CD4-positive, alpha-beta T cell treated with Interleukin-6 at 100 ng/mL for 8 hours (primary cell): ENCODE data around the gene PRC1.
"Not testable (repeated sequence)": the region's sequence is repeated elsewhere in the genome, so short reads cannot be mapped to it uniquely, and the experiment has no call there.

Source experiments
- DNase-seq: peaks from one replicate; pipeline ENCODE4 v3.0.0-alpha.2; 2020; ENCODE audit warnings: mixed read lengths, low spot score

Gene PRC1

DNA sequence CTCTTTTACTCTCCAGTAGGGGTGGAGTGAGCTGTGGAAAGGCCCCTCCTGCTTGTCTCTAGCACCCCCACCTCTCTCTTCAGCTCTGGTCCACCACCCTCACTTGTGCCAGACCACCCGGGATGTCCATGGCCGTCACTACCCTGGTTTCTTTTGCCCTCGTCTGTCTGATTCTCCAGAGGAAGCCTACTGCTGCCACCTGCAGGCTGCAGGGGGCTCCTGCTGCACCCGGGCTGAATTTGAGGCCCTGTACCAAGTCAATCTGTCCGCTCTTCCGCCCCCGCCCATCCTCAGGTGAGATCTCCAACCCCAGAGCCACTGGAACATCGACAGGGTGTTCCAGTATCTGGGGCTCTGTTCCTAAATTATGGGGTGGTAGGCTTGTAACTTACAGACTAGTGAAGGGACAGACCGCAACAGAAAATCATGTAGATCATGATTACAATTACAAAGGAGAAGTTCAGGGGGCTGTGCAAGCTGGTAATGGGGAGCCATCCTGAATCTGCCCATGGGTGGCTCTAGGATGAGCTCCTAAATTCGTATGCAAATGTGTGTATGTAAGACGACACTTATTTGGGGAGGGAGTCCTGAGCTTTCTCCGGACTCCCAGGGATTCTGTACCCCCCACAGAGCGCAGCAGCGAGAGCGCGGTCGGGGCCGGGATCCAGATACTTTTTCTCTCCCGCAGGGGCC lies 59.9 kb downstream of the PRC1 start:
- DNase-seq = peak; percentile 86

DNA sequence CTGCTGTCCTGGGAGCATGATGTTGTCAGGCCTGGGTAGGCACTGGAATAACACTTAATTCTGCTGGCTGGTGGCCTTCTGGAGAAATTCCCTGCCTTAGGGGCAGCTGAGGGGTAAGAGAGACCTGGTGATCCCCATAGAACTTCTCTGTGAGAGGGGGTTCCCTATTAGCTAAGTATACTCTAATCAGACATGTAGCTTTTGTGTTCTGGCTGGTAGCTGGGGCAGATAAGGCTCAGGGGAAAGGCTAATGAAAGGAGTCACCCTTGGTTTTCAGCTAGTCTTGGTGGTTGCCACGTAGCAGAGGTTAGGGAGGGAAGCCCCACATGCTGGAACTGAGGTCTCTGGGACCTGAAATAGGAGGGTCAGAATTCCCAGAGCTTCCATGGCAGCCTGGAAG lies 61.0 kb downstream of the PRC1 start:
- DNase-seq = no peak

DNA sequence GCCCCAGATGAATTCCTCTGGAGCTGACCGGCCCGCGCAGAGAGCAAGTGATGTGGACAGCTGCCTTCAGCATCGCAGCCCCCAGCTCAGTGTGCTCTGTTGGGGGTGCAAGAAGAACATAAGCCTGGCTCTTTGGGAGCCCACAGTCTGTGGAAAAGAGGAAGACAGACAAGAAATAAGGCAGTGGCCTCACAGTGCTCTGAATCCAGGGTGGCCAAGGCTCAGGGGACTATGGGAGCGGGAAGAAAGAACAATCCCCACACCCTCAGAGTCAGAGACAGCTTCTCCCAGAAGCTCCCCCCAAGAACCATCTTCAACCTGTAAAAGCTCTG lies 61.7 kb downstream of the PRC1 start:
- DNase-seq = no peak

DNA sequence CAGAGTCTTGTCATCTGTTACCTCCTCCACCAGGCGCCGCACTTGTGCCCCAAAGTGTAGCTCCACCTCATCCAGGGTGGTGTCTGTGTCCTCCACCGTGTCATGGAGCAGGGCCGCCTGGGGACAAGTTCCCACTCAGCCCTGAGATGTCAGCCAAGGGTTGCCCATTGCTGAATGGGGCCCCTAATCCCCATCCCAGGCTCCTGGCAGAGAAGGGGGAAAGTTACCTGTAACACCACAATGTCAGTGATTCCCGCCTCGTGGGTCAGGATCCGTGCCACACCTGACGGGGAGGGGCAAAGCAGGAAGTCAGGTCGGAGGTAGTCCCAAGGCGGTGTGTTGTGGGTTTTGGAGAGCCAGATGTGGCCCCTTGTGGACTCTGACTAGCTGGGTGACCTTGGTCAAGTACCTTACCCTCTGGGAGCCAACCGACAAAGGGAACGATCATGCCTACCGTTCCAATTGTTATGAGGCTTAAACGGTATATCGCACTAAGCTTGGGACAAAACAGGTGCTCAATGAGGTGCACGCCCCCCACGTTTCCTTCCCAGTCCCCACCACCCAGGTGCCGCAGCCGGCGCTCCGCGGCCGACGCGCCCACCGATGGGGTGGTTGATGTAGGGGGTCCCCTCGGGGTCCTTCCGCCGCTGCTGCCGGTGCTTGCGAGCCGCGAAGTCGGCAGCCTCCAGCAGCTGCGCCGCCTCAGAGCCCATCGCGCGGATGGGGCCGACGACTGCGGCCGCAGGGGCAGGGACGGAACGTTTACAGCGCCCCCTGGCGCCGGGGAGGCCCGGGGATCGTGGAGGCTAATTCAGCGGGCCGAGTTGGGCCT lies 62.3 kb downstream of the PRC1 start, which contains the start of gene HDDC3:
HDDC3 (minus strand) TSS at position 722 of the 832 bp plus-strand sequence; CDS start at position 713, 9 bp downstream.
- peak; percentile 86 for DNase-seq

DNA sequence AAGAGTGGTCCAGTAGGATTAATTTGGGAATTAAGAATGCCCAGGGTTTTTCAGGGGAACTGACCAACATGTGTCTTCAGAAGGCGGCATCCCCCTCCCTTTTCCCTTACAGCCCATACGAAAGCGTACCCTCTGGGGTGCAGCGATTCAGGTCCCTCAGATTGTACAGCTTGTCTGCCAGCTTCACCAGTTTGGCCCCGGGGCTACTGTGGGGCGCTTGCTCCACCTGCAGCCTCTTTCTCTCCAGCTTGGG lies 62.8 kb downstream of the PRC1 start:
- DNase-seq = no peak

DNA sequence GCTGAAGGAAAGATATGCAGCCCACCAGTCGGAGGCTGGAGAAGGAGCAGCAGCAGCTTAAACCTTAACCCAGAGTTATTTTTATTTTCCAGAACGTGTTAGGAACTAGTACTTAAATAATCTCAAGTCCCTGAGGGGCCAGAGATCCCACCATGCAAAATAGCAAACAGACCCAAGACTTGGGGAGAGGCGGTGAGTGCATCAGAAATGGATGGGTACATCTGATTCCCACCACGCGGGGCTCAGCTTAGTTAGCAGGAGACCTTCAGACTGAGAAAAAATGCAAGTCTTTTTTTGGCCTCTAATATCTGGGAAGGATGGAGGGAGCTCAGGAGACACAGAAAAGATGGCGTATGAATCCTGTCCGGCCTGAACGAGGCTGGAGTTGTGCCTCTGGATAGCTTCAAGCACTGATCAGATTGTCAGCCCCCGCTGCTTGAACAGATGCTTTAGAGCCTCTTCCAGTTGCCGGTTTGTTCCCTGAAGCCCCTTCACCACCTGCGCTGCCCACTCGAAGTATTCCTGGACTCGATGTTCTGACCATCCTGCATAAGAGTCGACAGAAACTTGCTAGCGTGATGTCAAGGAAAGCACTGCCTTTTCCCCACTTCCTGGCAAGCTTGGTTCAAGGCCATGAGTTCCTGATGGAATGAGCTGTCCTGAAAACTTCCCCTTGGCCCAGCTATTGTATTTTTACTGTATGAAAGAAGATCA lies 63.3 kb downstream of the PRC1 start:
- DNase-seq = no peak

DNA sequence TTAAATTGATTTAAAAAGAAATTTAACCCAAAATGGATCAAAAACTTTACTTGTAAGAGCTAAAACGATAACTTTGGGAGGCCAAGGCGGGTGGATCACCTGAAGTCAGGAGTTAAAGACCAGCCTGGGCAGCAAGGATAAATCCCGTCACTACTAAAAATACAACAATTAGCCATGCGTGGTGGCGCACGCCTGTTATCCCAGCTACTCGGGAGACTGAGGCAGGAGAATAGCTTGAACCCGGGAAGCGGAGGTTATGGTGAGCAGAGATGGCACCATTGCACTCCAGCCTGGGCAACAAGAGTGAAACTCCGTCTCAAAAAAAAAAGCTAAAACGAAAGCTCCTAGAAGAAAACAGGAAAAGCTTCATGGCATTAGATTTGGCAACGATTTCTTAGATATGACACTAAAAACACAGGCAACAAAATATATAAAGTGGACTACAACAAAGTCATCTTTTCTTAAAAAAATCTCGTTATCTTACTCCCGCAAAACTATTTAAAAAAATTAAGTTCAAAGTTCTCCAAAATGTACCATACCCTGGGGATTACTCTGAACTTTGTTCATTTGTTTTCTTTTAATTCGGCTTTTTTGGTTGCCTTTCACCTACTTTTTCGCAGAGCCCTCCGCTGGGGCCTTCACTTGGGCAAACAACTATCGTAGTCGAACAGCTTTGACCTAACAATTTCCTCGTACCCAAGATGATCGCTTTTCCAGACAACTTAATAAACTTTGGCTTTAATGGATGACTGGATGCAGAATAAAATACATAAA lies 64.9 kb downstream of the PRC1 start:
- no peak for DNase-seq

DNA sequence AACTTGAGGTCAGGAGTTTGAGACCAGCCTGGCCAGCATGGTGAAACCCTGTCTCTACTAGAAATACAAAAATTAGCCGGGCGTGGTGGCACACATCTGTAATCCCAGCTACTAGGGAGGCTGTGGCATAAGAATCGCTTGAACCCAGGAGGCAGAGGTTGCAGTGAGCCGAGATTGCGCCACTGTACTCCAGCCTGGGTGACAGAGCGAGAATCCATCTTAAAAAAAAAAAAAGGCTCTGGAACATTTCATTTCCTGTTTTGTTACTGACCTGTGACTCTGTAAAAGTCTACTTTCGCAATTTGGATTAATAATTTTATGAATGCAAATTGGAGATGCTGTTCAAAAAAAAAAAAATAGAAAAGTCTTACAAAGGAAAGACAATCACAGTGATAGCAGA lies 66.2 kb downstream of the PRC1 start:
- not testable (repeated sequence) for DNase-seq

DNA sequence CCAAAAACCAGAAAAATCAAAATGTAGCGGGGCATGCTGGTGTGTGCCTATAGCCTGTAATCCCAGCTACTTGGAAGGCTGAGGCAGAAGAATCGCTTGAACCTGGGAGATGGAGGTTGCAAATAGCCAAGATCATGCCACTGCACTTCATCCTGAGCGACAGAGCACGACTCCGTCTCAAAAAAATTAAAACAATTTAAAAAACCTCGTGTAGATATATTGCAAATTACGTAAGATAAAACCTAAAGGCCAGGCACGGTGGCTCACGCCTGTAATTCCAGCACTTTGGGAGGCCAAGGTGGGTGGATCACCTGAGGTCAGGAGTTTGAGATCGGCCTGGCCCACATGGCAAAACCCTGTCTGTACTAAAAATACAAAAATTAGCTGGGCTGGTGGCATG lies 67.6 kb downstream of the PRC1 start:
- not testable (repeated sequence) for DNase-seq

DNA sequence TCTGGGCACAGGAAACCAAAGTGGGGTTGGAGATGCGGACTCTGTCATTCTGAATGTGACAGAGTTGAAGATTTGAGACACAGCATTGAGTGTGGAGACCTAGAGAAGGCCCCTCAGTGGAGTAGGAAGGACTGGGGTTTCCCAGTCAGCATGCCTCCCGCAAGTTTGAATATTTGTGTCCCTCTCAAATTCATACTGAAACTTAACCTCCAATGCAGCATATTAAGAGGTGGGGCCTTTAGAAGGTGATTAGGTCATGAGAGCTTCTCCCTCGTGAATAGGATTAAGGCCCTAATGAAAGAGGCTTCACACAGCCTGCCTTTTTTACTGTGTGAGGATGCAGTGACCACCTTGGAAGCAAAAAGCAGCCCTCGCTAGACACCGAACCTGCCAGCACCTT lies 70.0 kb downstream of the PRC1 start:
- no peak for DNase-seq

DNA sequence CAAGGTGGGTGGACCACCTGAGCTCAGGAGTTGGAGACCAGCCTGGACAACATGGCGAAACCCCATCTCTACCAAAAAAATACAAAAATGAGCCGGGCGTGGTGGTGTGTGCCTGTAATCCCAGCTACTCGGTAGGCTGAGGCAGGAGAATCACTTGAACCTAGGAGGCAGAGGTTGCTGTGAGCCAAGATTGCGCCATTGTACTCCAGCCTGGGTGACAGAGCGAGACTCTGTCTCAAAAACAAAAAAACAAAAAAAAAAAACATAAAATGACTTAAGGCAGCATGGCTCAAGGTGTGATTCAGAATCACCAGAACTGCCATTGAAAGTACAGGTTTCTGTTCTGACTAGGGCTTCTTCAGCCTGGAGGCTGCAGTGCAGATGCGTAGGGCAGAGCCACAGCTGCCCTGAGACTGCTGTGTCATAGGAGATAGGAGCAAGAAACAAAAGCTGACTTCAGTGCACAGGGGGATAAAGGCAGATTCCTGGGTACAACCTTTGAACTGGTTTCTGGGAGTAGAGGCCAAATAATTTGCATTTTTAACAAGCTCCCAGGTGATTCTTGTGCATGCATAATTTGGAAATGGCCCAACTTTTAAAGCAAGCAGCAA lies 71.5 kb downstream of the PRC1 start:
- DNase-seq = not testable (repeated sequence)

DNA sequence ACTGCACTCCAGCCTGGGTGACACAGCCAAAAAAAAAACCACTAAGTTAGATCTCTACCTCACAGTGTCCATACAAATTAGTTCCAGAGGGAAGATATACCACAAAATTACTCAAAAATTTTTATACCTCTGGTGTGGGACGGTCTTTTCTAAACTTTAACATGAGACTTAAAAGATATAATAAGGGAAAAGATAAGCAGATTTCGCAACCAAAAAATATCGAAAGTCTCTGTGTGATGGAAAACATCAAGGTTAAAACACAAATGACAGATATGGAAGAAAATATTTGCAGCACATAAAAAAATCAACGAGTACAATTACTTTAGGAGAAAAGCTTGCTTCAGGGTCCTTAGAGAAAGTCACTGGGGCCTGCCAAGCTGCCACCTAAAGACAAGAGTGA lies 72.4 kb downstream of the PRC1 start:
- no peak for DNase-seq

DNA sequence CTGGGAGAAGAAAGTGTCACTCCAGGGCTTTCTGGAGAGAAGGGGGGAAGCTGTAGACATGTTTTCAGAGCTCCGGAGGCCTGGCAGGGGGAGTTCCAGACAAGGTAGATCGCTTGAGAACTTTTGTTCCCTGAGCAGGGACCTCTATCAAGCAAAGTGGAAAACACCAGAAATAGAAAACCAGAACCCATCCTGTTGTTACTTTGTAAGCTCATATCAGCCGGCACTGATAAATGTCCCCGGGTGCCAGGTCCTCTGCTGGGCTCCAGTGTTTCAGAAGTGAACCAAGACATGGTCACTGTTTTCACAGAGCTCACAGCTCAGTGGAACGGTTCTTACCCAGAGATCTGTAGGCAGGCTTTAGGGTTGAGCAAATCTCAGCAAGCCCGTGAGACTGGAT lies 75.5 kb downstream of the PRC1 start:
- DNase-seq = no peak

DNA sequence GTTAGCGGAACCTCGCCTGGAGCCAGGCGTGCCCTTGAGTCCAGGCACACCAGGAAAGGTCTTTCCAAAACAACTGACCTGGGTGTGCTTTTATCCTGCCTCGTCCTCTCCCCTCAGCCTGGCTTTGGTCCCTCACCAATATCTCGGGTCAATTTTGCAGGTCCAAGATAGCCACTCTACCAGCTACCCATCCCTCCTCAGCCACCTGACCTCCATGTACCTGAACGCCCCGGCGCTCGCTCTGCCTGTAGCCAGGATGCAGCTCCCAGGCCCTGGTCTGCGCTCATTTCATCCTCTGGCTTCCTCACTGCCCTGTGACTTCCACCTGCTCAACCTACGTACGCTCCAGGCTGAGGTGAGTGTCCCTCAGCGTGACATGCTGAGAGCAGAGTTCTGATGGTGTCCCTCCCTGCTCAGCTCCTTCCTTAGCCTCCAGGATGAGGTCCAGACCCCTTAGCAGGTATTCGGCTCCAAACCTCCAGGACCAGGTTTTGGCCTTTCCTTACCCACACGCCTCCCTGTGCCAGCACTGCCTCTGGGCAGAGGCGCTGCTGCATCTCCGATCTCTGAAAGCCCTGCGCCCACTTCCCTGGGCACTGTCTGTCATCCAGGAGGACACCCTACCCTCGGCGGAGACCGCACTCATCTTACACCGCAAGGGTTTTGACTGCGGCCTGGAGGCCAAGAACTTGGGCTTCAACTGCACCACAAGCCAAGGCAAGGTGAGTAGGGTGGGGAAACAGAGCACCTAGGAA lies 76.1 kb downstream of the PRC1 start:
- DNase-seq = no peak

DNA sequence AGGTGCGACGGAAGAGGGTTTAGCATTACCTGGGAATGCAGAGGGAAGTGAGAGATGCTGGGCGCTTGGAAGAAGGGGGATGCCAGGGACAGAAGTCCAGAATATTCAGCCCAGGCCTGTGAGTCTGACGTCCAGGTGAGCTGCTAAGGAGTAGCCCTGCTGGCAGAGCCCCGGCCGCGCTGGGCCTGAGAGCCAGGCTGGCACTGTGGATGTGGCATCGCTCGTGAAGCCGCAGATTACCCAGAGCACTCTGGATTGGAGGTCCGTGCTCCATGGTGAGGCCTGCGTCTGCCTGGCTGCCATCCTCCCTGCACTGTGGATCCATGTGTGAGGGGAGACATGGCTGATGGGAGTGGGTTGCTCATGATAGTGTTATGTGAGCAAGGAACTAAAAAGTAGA lies 76.8 kb downstream of the PRC1 start:
- DNase-seq = no peak

DNA sequence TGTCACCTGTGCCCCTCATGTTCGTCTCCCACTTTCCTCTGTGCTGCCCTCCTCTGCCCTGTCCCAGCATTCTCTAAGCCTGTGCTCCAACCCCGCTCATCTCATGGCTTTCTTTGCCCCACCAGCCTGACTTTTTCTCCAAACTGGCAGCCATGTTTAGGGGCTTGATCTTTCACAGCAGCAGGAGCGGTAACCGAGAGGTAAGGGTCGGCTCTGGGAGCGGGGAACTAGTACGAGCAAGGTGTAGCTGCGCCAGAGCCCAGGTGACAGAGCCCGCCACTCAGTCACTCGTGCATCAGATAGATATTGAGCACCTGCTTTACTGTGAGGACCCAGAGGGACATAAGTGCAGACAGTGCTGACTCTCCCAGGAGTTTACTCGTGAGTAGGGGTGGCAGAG lies 77.9 kb downstream of the PRC1 start:
- DNase-seq = no peak
